ENCODE results near the gene YWHAB. TPM values are rescaled to one million over a fixed set of nuclear protein-coding genes. Genes with fewer than 3 reads are reported as not detected.

YWHAB gene
- total and polyA plus RNA-seq, 10 of the 15 experiments (the other 5 are each of a cell fraction or from before 2014, with no cell fraction given), result 63.5 to 323 (median 144) TPM

DNA sequence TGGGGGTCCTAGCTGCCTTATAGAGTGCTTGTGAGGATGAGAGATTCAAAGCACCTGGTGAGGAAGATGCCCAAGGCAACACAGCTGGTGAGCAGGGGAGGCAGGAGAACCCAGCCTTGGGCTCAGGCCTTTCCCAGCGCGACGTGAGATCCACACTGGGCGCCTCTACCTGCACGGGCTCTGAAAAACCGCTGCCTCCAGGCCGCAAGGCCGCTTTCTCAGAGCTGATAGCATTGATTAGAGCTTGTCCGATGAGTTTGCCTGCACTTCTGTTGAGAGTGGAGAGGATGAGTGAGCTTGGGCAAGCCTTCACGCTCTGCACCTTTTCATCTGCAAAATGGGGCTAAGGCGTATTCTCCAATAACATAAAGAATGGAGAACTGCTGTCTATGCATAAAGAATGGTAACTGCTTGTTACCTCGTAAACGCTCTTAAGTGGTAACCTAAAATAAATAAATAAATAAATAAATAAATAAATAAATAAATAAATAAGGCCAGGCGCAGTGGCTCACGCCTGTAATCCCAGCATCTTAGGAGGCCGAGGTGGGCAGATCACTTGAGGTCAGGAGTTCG, 25.3 kb downstream of the YWHAB start:
- Histone ChIP-seq H4K20me1 (ENCODE audit: control insufficient read depth, insufficient read depth) (no peaks in the 10 kb centered on the region), H3K4me3 (peak overlapping the region; percentile 91), H3K4me1 (ENCODE audit: control insufficient read depth, insufficient read depth, low read length) (peaks cover 3% of the 10 kb centered on the region), H3K79me2 (ENCODE audit: control insufficient read depth, insufficient read depth, low read length) (no peaks in the 10 kb centered on the region), H3K4me2 (ENCODE audit: control insufficient read depth, insufficient read depth) (peak overlapping the region; percentile 81), H3K27me3 (replicated peaks in 1 of 2; ENCODE audit: control insufficient read depth in 2 of 2, insufficient read depth in 2 of 2, low read length in 1 of 2) (no peaks in the 10 kb centered on the region), H3K27ac (ENCODE audit: control insufficient read depth, insufficient read depth) (no peak overlapping the region), H3K36me3 (ENCODE audit: control insufficient read depth in 2 of 2, insufficient read depth in 2 of 2, low read length in 1 of 2) (peaks cover 5 to 13% of the 10 kb centered on the region in 2 experiments; a peak in 3 of 4 replicates), H3K9me3 (replicated peaks; ENCODE audit: control insufficient read depth, insufficient read depth, low read length) (no peaks in the 10 kb centered on the region), H2AFZ (ENCODE audit: control insufficient read depth, low read depth, low read length) (no peak overlapping the region; the same call in 1 of the 2 replicates), H3K9ac (ENCODE audit: control insufficient read depth, insufficient read depth, low read length) (peak overlapping the region; percentile 41; the same call in 1 of the 2 replicates)
- ChIA-PET CTCF (interaction anchor here (0.6 to 5.2 kb wide), 13 partner anchors 13 to 332 kb away, joined by 3 to 30 read pairs (median 3); no protein-coding TSS in a partner anchor), POLR2A (interaction anchor here (0.8 kb wide), 1 partner anchor 26 kb away, joined by 3 read pairs; the partner anchor contains the start of gene YWHAB), SMC1A (ENCODE audit: uncharacterized antibody, unreplicated experiment) (interaction anchor here (0.6 to 3.6 kb wide), 9 partner anchors 35 to 201 kb away, joined by 3 to 18 read pairs (median 4); partner anchors contain the start of gene TOMM34), RAD21 (ENCODE audit: unreplicated experiment) (interaction anchor here (0.7 to 1.4 kb wide), 4 partner anchors 95 to 183 kb away, joined by 3 read pairs; no protein-coding TSS in a partner anchor)
- ATAC-seq (peak; percentile 7), FAIRE-seq (no peak), DNase-seq (ENCODE audit: low read depth, low spot score) (no peak)
- no peak for TF ChIP-seq GATAD2B (conservative IDR thresholded peaks at IDR 0.05; ENCODE audit: low read depth)
- no peak for TF ChIP-seq JUND (IDR thresholded peaks at IDR 0.05; ENCODE audit: low read depth, low read length)
- TF ChIP-seq FOS (IDR thresholded peaks at IDR 0.05; ENCODE audit: borderline replicate concordance, extremely low read depth, insufficient read length), result no peak
- TF ChIP-seq STAT1 (conservative IDR thresholded peaks at IDR 0.05), result no peak
- no peak for TF ChIP-seq IKZF1 (conservative IDR thresholded peaks at IDR 0.05)
- no peak for TF ChIP-seq HCFC1 (IDR thresholded peaks at IDR 0.05; ENCODE audit: low read length)
- TF ChIP-seq YY1 (IDR thresholded peaks at IDR 0.05; ENCODE audit: low read depth, low read length), result no peak
- no peak for TF ChIP-seq MEF2B (IDR thresholded peaks at IDR 0.05; ENCODE audit: partially characterized antibody, poor library complexity, severe bottlenecking)
- no peak for TF ChIP-seq SPI1 (IDR thresholded peaks at IDR 0.05; ENCODE audit: borderline replicate concordance, insufficient read depth, low read depth, low read length)
- no peak for TF ChIP-seq ZBTB40 (IDR thresholded peaks at IDR 0.05; ENCODE audit: borderline replicate concordance)
- intact Hi-C loops (cut with micrococcal nuclease; ENCODE audit: unreplicated experiment) (loop anchor here (5.0 kb wide), 1 partner anchor 187 kb away; no protein-coding TSS in a partner anchor), in situ Hi-C loops (cut with MboI) (no loop called here)
- 95% methylated on average over 17 of the region's 17 CpGs for WGBS (ENCODE audit: insufficient coverage, insufficient replicate concordance, low lambda C conversion rate, missing lambda C conversion rate)
- no TSS peak for BruUV-seq (replicated peaks)
